HG02852 (cell line): ENCODE measurements around the gene COLEC12.

Experiments used
- ATAC-seq: cut with Tn5 transposase; IDR thresholded peaks from one replicate; pipeline ENCODE4 v1.9.1; 2021; ENCODE audit warnings: mild to moderate bottlenecking, moderate library complexity; ENCODE audit not compliant: unreplicated experiment

The COLEC12 gene

DNA sequence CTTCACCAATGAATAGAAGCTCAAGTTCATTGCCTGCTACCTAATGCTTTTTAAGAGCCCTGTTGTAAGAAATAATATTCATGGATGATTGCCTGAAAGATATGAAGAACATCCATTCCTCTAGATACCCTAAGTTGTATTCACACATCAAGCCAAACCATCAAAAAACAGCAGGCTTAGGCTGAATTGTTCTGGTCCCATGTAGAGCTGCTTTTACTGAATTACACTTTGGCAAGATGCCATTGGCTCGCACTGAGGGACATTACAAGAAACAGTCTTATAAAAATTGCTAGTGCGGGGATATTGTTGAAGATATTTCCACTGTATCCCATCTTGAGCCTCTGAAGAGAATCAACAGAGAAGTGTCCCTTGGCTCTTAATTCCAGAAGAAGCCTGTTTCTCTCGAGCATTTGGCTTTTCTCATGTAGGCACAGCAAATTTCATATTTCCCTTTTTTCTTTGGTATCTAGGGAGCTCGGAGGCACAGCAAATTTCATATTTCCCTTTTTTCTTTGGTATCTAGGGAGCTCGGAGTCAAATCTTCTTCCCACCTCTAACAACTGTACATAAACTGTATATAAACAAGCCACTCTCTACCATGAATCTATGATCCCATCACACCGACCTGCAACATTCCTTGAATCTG lies 107.5 kb downstream of the COLEC12 start:
- ATAC-seq: no peak

DNA sequence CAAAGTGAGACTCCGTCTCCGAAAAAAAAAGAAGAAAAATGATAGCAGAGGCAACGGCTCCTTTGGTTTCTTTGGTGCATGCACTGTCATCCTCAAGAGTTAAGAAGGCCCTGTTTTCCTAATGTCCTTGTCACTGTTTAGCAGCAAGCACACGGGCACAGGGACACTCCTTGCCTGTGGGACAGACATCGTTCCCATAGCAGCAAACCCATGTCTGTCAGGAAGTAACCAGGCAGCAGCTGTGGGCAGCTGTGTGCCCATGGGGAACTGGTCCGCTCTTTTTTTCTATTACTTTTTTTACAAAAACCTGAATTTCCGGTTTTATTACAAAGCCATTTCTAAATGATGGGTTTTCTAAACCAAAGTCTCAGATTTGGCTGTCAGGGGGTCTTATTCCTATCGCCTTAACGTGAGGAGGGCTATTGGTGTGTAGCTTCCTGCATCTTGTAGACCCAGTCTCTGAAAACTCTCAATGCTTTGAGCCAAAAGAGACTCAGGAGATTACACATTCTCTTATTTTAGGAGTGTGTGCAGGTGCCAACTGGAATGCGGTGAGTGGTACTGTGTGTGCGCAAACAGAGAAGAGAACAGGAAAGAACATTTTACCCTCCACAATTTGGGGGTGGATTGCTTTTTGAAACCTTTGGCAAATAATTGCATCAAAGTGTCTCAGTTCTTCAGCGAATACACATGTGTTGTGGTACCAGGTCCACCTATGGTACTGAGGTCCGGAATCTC lies 109.6 kb downstream of the COLEC12 start:
- ATAC-seq: no peak

DNA sequence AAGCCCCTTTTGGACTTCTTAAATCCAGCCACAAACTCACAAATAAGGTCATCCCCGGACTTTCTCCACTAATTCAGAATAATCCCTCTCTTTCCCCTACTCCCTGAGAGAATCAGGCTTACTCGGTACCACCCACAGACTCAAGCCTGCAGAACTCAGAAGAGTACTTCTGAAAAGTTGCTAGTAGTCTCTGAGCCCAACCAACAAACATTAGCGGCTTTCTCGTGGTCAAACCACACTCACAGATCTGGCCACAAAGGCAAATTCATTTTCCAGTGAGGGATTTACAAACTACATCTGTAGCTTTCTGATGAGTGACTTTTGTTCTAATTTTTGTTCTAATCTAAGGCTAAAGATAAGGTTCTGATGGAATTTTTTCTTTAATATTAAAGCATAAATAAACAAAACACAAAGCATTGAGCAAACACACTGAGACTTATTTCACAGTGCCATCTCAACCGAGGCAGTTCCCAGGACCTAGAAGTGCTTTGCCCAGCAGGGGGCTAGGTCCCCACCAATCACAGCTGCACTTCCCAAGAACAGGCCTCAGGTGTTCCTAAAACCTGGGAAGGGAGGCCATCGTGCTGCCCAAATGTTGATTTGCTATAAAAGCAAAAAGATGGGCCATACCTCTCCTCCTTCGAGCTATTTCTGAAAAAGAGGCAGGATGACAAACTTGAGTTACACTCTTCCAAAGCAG lies 110.7 kb downstream of the COLEC12 start:
- ATAC-seq: peak; percentile 70

DNA sequence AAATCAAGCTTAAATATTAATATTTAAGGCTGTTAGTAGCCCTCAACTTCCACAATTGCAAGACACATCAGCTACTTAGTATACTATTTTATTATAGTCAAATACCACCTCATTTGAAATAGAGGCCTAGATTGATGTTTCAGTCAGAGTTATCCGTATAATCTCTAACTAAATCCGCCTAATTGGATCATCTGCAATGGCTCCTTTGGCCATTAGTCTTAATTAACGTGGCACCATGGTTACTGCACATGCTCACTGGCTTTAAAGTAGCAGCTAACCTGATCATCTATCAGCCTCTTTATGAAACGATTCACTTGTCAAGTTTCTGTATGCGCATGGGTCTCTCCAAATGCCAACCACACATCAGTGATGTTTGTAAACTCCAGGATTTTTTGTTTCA lies 112.3 kb downstream of the COLEC12 start:
- no peak for ATAC-seq

DNA sequence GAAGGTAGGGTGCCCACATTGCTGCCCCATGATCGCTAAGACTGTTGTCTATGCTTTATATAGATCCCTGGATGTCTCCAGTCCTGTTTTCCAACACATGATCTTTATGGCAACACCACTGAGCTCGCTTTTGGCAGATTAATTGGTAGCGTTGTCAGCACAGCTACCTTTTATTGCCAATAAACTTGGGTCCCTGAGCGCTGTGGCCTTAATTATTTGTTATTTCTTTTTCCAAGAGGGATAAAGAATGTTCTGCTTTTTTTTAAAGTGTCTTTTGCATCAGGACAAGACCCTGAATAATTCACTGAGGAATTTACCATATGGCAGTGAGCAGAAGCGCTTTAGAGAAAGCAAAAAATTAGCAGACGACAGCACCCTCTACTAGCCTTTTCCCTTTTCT lies 113.5 kb downstream of the COLEC12 start:
- no peak for ATAC-seq

DNA sequence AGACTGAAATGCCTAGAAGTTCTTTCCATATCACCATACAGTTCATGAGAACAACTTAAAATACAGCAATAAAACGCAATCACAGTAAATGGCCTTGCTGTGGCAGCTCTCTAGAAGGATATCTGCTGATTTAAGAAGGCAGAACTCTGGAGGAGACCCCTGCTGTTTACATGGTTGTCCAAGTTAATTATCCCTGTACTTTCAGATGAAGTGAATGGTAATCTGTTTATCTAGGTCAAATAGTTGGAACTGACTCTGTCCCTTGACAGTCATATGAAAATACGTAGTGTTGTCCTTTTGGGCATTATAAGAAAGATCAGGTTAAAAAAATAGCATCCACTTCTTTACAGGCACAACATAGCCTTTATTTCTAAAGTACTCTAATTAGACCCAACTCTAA lies 115.6 kb downstream of the COLEC12 start:
- ATAC-seq: no peak

DNA sequence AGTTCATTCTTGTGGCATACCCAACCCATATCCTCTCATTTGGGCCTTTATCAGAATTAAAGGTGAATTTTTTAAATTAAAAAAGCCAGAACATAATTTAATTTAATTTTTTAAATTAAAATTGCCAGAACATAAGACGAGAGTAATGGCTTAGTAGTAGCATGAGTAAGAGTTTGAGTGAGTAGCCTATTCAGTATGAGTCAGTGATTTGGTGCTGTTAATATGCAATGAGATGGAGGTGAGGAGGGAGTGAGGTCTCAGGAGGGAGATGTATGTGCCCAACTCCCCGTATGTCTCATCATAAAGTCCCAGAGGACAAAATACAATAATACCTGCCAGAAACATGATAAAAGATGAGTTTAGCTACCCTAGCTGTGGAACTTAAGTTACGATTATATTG lies 117.4 kb downstream of the COLEC12 start:
- no peak for ATAC-seq

DNA sequence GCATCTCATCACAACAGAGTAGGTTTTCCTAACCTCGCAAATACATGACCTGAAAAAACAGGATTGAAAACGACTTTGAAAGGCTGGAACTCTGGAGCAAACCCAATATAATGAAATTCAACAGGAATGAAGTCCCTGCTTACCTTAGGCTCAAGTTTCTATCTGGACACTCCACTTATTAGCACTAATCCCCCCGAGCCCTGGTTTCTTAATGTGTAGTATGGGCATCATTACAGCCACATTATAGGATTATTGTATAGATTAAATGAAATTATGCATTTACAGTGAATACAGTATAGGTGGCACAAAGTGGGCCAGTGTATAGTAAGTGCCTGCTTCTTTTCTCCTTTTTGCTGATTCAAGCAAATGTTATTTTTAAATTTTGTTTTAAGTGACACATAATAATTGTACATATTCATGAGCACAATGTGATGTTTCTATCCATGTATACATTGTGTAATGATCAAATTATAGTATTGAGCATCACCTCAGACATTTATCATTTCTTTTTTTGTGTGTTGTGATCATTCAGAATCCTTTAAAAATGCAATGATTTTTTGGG lies 118.0 kb downstream of the COLEC12 start:
- no peak for ATAC-seq

DNA sequence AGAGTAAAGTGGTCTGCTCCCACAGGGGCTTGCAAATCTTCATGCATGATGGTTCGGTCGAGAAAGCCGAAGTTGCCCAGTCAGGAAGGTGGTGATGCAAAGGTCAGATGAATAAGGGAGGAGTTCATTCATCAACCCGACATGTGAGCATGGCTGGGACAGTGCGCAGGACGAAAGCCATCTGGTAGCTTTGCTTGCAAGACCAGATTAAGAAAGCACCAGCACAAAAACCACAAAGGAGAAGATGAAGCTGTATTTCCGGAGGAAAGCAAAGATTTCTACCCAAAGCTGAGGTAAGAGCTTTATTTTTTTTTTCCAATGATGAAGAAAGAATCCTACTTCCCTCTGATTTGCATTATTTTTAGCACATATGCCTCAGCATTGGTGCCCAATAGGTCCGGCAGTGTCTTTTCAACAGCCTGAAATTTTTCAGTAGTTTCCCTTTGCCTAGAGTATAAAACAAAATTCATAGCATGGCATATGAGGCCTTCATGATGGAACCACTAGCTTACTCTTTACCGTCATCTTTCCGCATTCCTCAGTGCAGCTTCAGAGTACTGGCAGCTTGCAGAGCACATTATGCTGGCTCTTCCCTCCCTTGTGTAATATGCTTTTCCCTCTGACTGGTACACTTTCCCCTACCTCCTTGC lies 120.7 kb downstream of the COLEC12 start:
- ATAC-seq: no peak

DNA sequence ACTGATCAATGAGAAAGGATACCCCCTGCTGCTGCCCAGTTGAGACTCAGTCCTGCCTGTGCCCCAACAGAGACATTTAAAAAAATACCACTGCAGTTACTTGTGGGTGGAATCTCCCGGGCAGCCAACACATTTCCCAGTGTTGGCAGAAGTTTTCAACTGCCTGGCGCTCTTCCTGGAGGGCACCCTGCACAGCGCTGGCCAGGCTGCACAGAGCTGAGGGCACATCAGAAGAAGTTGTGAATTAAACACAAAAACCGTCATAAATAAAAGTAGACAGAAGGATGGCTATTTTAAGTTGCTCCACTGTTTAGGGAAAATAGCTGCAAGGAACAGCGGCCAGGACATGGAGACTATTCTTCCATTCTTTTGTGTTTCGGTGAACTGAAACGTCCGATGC lies 122.4 kb downstream of the COLEC12 start:
- ATAC-seq: no peak

DNA sequence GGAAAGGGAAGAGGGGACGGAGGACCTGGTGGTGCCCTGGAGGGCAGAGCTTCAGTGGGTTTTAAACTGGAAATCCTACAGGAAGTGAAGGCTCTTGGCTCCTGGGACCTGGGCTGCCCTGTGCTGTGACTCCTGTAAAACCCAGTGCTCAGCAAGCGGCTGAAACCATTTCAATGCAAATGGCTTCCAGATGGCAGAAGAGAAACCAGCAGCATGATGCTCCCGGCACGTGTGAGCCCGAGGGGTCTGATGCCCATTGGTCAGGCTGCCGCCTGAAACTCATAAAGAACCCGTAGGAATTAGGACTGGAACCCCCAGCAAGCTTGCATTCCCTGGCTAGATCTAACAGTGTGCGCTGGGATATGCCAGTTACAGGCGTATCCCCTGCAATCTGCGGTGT lies 123.4 kb downstream of the COLEC12 start:
- ATAC-seq: no peak

DNA sequence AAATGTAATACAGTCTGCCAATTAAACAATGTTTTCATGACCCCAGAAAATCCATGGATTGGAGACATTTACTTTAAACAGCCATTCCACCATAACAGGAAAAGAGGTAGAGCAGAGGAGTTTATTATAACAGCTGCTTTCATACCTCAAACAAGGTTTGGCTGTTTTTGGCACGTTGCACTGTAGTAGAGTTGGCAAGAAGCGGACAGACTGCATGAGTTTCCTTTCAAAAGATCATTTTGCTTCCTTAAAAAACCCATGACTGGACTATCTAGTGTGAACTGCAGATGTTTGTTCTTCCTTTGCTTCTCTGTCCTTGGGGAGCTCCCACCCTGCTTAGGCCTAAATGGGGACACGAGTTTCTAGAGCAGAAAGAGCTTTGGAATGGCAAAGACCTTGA lies 124.2 kb downstream of the COLEC12 start:
- no peak for ATAC-seq

DNA sequence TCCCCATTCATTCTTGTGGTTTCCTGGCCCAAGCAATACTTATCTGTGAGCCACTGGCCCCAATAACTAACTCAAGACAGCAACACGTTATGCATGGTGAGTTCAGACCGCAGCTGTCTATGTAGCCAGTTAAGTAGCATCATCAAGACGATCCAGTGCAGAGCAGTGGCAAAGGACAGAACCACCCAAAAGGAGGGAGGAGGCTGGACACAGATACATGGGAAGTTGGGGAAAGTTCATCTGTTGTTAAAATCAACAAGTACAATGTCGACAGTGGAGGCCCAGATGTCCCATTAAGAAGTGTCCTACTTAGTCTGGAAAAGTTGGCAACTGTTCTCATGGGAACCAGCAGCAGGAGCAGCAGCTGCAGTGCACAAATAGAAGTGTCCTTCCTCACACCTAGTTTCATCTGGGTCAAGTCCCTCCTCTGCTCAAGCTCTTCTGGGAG lies 125.8 kb downstream of the COLEC12 start:
- ATAC-seq: peak; percentile 89

DNA sequence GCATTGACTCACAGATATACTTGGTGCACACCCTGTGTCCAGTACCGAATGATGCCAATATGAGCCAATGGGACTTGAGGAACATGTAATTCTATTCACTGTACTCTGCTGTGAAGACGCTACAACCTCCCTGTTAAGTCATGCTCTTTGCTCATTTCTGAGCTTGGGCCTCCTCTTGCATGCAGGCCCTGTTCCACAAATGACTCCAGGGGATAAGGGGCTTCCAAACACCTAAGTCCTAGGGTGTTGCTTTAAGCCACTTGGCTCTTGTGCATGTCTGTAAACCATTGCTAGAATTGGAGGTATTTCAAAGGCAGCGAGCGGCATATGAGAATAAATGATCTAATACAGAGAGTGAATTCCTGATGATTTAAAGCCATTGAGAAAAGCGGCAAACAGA lies 126.7 kb downstream of the COLEC12 start:
- no peak for ATAC-seq

DNA sequence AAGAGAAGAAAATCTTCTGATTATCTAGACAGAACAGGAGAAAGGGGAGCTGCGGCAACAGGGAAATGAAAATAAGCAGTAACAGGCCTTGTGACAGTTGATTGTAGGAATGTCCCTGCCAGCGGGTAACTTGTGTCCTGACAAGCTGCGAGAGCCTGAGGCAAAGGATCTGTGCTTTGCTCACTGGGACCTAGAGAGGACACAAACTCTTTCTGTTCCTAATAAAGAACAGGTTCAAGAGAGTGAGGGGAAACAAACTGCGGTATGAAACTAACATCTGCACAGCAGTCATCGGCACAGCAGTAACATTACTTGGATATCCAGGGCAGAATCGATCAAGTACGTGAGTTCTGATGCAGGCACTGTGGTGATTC lies 128.9 kb downstream of the COLEC12 start:
- no peak for ATAC-seq

DNA sequence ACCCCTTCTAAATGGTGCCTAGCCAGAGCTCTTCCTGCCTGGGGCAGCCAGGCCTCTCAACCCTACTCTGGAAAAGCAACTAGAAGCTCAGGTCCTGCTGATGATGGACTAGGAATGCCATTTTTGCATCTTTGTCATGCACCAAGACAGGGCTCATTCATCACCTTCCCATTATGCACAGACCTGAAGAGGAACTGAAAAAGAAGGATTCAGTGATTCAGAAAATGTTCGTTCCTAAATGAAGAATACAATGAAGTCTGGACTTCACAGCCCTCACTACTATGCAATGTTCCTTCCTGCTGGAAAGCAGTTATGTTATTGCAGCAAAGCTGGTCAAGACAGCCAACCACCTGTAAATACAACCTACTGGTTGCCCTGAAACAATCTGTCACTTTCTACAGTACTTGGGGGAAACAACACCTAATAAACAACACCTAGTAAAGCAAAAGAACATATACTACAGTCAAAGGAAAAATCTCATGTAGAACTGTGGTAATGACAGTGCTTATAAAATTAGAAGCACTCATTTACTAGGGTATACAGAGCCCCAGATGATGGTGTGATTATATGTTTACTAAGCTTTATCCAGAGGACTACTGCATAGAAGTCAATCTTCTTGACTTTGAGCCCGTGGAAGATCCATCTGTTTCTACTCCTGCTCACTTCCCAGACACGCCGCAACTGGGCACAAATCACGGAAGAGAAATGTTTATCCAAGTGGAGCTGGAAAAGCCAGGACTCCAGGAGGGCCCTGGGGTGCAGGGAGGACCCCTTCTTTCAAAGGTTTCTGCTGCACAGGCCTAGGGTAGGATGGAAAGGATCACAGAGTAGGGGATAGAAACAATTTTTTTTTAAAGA lies 129.5 kb downstream of the COLEC12 start:
- no peak for ATAC-seq

DNA sequence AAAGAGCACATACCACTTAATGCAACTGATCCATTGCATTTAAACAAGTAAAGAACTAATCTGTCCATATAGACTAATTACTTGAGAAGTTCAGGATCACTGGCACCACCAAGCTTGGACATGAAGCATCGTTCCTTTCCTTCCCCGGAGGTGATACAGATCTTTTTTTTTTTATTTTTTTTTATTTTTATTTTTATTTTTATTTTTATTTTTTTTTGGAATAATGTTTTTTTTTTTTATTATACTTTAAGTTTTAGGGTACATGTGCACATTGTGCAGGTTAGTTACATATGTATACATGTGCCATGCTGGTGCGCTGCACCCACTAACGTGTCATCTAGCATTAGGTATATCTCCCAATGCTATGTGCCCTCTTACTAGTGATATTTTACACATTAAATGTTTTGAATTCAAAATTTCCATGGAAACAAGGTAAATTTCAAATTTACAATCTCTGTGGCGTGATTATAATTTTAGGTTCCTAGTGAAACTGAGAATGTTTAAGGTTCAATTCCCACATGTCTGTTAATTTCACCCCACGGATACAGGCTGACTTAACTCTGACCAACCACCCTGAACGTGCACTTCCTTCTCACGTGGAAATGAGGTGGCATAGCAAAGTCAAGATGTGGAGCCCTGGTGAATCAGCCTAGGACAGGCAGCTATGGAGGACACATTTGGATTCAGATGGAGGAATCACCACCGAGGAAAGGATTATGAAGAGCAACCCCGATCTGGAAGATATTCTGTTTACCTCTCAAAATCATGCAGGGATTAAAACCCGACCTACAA lies 131.1 kb downstream of the COLEC12 start:
- no peak for ATAC-seq

DNA sequence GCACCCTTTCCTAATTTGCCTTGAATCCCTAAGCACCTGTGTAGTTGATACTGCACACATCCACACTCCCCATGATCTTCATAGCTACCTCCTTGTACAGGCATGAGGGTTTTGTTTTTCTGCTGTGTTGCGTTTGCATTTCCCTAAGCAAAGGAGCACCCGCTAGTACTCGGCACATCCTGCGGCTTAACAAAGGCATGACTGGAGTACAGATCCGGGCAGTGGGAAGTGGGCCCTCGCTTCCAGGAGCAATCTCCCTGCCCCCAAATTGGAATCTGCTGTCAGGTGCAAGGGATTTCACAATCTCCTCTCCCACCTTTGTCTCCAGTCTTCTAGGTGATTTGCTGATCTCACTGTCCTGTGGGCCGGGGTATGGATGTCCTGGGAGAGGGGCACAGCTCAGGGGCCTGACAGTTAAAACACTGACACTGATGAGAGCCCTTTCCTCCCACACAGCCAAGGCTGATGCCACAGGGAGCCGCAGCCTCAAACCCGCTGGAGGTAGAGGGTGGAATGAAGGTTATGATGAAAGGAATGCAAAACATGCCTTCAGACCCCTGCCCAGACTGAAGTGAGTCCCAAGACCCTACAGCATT lies 133.9 kb downstream of the COLEC12 start:
- no peak for ATAC-seq

DNA sequence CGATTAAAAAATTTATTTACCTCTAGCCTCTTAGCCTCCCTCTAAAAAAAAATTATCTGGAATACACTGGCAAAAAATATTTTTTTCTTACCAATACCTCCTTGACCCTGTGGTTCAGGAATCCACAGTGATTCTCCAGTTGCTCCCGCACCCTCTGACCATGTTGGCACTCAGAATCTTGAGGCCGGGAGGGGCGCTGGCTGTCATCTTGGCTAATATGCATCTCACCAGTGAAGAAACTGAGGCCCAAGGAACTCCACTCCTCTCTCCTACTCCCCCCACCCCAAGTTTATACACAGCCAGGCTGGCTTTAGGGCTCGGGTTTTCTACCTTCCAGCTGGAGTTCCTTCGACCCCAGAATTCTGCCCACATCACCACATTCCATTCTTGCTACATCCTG lies 134.8 kb downstream of the COLEC12 start:
- ATAC-seq: no peak
